T follicular helper cell (primary cell): ENCODE results near the gene ZSWIM6.

Experiments used
- DNase-seq: peaks from one replicate; pipeline ENCODE4 v3.0.0-alpha.2; 2020; ENCODE audit warnings: low read depth

Gene ZSWIM6

DNA sequence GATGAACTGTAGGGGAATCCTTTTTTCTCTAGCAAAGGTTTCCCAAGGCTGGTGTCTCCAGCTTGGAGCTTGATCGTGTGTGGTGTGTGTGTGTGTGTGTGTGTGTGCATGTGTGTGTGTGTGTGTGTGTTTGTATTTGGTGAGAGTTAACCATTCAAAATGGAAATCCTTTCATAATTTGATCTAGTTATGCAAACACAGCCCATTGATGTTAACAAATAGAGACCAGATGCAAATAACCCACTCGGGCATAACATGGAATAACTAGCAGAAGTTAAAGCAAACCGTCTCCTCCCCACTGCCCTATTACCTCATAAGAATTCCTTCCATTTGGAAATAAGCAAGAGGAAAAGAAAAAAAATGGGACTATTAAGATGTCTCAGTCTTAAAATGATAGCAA is 24.9 kb upstream of the ZSWIM6 start:
- no peak for DNase-seq

- no peak for DNase-seq
Observed at GRCh38 chr5:61307611-61308010, 24.4 kb upstream of the ZSWIM6 start.

DNA sequence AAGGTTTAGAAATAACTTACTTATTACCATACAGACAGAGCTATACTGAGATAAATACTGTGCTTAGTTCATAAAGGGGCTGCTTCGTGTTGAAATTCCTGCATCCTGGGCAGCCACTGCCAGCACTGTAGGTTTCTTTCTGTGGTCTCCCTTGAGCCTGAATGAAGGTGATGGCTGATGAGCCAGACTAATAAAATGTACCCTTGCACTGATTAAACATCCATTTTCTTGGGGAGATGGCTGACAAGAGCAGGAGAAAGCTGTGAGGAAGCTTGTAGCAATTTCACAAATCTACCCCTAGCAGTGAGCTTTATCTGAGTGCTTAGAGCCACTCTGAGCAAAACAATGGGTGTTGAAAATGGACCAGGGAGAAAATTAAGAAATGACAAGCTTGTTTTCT is 23.3 kb upstream of the ZSWIM6 start:
- DNase-seq = no peak

DNA sequence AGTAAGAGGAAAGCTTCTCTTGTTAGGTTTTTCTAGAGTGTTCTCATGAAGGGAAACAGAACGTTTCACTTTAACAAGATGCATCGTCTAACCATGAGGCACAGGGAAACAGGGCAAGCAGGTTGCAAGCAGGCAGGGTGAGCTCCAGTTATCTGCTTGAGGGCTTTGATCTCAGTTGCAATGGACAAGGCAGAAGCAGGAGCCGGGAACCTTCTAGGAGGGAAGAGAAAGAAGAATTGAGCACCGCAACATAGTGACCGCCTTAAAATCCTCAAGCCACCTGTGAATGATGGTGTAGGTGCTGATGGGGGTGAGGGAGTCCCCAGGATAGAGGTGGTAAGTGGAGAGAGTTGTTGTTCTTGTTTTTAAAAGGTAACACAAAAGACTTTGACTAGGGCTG is 22.9 kb upstream of the ZSWIM6 start:
- DNase-seq = no peak

DNA sequence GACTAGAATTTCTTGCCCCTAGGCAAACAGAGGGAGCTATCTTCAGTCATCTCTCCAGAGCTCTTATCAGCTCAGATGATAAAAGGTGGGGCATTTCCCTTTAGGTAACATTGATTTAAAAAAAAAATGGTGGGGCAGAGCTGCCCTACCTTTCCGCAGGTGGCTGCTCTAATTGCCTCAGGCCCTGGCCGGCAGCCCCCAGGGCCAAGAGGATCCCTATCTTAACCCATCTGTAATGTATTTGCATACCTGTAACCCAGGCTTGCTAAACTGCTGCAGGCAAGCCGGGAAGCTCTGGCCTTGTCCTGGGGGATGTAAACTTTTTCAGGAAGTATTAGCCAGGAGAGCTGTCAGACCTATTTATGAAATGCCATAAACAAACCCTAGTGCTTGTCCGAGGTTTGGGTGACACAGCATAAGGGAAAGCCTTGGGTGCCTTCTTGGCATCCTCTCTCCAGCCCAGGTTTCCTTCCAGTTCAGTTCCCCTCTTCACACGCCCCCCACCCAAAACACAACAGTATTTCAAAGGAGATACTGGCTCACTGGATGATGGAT is 20.9 kb upstream of the ZSWIM6 start:
- no peak for DNase-seq

DNA sequence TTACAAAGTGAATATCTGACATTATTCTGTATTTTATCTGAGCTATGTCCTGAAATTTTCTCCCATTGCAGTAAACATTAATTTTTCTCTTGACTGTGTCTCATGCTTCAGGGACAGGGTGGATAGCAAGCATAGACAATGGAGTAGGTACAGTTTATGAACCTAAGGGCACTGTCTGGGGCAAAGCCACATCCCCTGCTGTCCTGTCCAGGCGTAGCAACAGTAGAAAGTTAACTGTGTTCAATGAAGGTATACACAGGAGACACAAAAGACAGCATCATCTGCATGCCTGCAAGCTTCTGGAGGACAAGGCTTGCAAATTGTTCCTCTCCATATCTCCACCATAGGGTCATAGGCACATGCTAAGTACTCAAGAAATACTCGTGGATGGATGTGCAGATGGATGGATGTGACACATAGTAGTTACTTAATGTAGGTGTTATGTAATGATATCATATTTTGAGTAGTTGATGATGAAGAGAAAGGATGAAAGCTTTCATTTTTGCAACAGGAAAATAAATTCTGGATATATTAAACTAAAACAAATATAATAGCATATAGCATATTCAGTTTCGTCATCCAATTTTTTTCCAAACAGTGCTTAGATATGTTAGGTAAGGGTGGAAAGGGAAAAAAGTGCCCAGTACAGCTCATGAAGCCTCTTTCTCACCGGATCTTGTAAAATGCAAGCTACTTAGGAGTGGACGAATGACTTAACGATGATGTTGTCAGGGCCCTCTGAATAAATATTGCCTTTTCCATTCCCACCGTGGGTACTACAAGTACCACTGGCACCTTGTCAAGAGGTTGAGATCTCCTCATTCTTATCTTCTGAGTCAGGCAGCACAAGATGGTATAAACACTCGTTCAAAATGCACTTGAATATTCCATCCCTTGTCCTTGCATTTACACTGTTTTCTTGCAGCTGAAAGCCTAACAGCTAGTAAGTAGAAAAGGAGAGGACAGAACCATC is 19.9 kb upstream of the ZSWIM6 start:
- DNase-seq = no peak

GRCh38 chr5:61313960-61314681 is 17.9 kb upstream of the ZSWIM6 start:
- no peak for DNase-seq

DNA sequence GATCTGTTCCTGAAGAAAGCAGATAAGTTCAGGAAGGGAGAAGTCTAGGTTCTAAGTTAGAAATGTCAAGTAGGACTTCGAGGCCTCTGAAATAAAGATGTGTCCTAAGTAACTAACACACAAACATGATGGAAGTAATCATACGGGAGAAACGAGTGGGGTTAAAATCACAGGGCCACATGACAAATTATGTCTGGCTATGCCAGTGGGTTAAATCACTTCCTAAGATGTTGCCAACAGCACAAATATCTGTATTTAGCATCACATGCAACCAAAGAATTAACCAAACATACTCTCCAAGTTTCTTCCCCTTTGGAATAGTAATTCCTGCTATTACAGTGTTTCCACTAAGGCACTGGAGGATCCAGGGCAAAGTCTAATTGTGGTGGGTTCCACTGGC is 13.7 kb upstream of the ZSWIM6 start:
- DNase-seq = no peak

DNA sequence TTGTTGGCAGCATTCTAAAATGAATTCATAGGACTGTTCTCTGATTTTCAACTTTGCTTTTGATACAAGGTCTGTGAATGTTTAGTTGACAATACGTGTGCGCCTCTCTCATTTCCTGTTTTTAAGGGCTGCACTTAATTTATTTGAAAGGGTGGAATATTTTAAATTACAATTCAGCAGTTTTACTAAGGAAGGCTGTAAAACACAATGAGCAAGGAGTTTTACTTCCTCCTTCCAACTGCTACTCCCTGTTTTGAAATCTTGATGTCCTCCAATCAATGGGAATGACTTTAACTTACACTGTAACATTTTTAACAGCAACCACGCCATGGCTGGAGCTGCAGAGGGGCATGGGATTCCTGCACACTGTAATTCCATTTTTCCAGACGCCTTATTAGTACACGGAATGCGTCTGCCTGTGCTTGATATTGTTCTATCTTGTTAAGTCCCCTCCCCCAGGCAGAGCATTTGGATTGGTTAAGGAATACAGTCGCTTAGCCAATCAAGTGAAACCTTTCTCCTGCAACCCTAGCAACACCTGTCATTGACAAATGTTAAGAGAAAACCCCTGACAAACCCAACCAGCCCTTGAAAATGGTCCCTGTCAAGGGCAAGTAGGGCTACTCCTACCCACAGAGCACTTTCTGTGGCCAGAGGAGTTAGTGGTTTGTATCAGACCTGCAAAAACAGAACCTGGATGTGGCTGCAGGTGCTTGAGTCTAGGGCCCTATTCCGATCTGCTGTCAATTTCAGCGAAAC is 12.5 kb upstream of the ZSWIM6 start:
- DNase-seq = no peak

DNA sequence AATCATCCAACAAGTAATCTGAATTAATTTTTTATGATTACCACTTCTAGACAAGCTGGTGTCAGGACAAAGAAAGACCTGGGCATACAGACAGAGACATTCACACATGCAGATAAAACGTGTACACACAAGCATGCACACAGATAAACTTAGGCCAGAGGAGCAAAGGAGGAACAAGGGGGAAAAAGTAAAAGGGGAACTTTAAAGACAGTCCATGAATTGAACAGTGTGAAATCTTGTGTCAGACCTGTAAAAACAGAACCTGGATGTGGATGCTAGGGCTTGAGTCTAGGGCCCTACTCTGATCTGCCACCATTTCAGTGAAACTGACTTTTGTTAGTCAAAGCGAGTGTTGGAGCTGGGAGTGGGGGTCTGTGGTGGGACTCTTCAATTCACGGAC is 11.2 kb upstream of the ZSWIM6 start:
- no peak for DNase-seq

- DNase-seq = no peak
Observed at GRCh38 chr5:61321669-61322068, 10.4 kb upstream of the ZSWIM6 start.

DNA sequence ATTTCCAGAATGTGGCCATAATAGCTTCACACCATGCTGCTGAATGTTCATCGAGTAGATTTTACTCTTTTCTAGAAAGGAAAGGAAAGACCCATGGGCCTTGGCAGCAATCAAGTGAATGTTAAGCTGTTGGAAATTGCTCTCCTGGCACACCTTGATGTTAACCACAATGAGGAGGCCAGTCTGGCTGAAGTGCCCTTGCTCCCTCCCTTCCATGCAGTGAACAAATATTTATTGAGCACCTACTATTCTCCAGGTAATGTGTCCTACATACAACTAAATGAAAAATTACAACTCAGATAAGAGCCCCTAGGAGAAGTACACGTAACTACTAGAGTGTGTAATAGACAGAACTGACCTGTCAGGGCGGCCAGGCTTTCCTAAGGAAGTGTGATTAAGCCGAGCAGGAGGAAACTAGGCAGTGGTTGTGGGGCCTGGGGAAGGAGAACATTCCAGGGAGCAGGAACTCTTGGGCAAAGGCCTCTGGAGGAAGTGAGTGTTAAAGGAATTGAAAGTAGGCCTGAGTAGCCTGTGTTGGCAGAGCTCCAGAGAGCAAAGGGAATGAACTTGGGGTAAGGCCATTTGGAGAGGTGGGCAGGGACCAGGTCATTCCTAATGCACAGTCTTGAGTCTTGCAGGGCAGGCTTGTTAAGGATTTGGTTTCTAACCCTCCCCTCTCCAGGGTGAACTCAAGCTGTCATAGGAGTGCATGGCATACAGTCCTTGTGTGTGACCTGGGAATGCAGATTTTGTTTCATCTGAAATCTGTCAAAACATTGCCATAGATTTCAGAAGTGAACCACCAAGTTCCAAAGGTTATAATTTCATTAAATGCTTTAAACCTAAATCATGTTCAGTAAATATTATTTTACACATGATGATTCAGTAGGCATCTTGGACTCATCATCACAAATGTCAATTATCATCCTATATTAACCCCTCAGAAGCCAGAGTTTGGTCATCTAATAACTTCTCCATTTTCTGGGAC is 9.0 kb upstream of the ZSWIM6 start:
- no peak for DNase-seq

DNA sequence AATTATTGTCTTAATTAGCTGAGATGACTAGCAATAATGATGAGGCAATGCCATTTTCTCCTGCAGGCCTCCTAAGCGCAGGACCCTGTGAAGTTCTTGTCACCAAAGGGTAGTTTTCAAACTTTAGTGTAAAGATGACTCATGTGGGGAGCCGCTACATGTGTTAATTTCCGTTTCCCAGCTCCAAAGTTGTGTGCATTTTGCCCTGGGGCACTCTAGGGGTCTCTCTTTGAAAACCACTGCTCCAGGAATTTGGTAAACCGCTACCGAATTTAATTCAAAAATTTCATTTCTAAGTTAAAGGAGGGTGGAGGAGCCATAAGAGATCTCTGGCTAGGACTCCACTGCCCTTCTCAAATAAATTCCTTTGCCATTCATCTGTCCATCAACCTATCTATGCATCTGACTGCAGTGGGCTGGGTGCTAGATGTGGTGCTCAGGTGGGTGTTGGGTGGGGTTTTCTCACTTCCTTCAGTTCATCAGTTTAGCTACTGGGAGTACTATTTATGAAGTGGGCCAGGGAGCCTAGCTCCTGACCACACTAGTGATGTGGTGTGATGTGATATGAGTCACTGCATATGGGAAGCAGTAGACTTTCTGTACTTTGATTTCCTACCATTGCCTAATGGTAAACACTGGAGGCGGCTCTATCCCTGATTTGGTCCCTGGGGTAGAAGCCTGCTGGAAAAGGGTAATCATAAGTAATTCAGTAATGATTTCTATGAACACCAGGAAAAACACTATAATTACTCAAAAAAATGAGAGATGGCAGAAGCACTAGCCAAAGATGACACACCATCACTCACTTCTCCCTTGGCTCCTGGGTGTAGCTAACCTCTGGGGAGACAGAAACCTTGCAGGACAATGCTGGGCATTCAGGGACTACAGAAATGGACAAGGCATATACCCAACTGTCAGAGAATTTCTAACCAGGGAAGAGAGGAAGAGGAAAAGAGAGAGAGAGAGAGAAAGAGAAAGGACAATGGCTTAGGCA is 4.0 kb upstream of the ZSWIM6 start:
- DNase-seq = no peak

GRCh38 chr5:61328791-61329549 is 3.1 kb upstream of the ZSWIM6 start:
- DNase-seq = no peak

DNA sequence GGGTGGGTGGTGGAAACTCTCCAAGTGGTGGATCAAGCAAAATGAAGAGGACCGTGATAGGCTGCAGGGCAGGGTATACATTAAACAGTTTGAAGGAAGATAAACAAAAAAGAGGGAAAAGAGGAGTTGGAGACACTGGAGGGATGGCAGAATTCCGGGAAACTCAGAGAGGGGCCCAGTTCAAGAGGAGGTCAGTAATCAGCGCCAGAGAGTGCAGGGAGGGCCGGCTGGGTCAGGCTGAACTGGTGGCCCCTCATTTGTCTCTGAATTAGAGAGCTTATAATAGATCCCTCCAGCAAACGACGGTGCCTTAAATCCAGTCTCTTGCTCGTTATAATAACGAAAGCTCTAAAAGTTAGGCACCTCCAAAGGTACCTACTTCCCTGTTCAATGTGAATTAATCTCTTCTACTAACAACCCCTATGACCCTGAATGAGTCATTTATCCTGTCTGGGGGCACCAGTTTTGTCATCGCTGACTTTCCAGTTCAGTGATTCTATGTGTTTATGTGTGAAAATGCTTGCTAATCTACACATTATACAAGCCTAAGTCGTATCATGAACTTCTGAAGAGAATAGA is 2.4 kb upstream of the ZSWIM6 start:
- no peak for DNase-seq

DNA sequence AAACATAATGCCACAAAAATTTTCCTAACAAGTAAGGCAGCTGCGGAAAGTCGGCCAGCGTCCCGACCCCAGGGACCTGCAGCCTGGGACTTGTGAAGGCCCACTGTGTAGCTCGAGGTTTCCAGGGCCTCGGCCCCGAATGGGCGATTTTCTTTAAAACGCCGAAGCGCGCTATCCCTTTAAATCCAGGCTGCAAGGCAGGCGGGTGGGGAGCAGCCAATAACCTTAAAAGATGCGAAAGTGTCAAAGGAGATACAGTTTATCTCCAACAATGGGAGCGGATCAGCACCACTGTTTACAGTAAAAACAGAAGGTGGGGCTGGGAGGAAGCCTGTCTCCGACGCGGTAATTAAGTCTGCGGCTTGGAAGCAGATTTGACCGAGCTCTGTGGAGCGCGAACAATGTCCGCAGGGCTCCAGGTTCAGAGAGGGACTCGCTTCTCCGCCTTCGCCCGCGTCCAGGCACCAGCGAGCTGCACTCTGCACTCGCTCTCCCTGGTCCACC is 1.7 kb upstream of the ZSWIM6 start:
- DNase-seq = peak; percentile 9

DNA sequence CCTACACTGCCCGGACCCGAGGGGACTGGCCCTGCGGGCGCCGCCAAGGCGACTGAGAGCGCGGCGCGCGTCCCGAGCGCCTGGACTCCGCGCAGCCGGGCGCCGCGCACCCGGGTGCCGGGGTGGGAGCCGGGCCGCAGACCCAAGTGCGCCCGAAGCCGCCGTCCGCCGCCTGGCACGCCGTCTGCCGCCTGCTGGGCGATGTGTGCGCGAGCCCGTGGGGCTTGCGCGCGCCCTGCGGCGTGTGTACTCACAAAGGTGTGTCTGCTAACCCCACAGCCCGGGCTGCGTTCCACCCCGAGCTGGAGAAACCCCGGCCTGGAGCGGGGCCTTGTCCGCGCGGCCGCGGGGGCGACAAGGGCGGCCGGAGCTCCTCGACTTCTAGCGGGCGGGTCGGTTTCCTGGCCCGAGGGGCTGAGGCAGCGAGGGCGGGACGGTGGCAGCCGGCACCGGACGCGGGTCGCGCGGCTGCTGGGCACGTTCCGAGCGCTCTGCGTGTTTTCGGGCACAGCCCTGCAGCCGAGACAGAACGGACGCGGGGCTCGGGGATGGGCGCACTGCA is 1.1 kb upstream of the ZSWIM6 start:
- DNase-seq = peak; percentile 60

DNA sequence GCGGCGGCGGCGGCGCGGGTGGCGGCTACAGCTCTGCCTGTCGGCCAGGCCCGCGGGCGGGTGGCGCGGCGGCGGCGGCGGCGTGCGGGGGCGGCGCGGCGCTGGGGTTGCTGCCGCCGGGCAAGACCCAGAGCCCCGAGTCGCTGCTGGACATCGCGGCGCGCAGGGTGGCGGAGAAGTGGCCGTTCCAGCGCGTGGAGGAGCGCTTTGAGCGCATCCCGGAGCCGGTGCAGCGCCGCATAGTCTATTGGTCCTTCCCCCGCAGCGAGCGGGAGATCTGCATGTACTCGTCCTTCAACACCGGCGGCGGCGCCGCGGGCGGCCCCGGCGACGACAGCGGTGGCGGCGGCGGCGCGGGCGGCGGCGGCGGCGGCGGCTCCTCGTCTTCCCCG is 296 bp downstream of the ZSWIM6 start:
- DNase-seq = peak; percentile 25
